Right lobe of liver (tissue), 4 donors: ENCODE measurements around the gene GRHL3.

Experiments
- POLR2A ChIP-seq: fragments of 450-650 bp; IDR thresholded peaks from one replicate; pipeline ENCODE4 v1.6.1; 2017; ENCODE audit warnings: antibody characterized with exemption, mild to moderate bottlenecking
- TF ChIP-seq, protein P1 (sequence below), 4 donors: fragments of 200-600 bp in 3 of 4; fragments of 450-650 bp in 1 of 4; IDR thresholded peaks; one replicate each; pipeline versions ENCODE4 v1.5.1 to v1.8.0; 2016 to 2022; ENCODE audit warnings: antibody characterized with exemption in 4 of 4, mild to moderate bottlenecking in 2 of 4
- donor health status: DM: no; HTN: no; CAD: no.
- donor health status: DM: no; HTN: no; CAD: no.
- donor health status: DM: no; HTN: yes; CAD: no.

DNA sequence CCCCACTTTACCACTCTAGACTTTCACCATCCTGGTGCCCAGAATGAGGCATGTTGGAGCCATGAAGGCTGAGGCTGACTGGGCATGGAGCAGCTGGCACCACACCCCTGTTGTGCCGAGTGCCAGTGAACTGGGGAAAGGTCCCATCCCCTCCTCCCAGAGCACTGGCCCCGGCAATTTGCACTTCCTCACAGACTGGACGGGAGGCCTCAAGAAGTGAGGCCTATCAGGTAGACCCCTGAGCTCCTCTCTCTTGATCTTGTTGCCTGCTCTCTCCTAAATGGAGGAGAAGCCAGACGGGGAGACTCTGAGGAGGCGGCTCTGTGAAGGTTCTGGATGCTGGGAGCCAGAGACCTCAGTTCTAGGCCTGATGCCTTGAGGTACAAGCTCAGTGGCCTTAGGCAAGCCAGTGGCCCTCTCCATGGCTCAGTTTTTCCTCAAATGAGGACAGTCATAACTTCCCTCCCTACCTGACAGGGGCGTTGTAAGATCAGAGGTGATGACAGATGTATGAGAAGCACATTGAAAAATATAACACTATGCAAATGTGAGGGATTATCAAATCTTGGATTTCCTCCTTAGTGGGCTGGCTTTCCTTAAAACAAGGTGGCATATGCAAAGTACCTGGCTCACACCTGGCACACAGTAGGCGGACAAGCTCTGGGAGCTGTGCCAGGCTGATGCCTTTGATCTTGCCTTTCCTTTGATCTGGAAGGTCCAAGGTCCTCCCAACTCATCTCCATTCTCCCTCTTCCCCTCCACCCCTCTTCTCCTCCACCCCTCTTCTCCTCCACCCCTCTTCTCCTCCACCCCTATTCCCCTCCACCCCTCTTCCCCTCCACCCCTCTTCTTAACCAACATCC, 6.7 kb downstream of the GRHL3 start:
- no peak for TF ChIP-seq POLR2A
- TF ChIP-seq, protein P1, sequence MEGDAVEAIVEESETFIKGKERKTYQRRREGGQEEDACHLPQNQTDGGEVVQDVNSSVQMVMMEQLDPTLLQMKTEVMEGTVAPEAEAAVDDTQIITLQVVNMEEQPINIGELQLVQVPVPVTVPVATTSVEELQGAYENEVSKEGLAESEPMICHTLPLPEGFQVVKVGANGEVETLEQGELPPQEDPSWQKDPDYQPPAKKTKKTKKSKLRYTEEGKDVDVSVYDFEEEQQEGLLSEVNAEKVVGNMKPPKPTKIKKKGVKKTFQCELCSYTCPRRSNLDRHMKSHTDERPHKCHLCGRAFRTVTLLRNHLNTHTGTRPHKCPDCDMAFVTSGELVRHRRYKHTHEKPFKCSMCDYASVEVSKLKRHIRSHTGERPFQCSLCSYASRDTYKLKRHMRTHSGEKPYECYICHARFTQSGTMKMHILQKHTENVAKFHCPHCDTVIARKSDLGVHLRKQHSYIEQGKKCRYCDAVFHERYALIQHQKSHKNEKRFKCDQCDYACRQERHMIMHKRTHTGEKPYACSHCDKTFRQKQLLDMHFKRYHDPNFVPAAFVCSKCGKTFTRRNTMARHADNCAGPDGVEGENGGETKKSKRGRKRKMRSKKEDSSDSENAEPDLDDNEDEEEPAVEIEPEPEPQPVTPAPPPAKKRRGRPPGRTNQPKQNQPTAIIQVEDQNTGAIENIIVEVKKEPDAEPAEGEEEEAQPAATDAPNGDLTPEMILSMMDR (IDR thresholded peaks at IDR 0.05) = no peak
